SU-DHL-6 (cell line): ENCODE measurements around the gene CRAT.

Experiments
- CTCF ChIP-seq: fragments of 200-600 bp; sonication (generic); IDR thresholded peaks from one replicate; pipeline ENCODE4 v1.5.1; 2017; ENCODE audit warnings: antibody characterized with exemption, mild to moderate bottlenecking, low read length, moderate library complexity; ENCODE audit not compliant: insufficient read depth, poor library complexity, severe bottlenecking
- EZH2phosphoT487 ChIP-seq: fragments of 200-600 bp; sonication (generic), shearing (Covaris generic); conservative IDR thresholded peaks from 2 replicates; pipeline ENCODE4 v1.6.1; 2018; ENCODE audit warnings: mild to moderate bottlenecking, antibody characterized with exemption, low read length, moderate library complexity, mixed read lengths

- TF ChIP-seq CTCF (no peak), EZH2phosphoT487 (no peak)
These were observed 9.3 kb downstream of the CRAT start for GRCh38 chr9:129101279-129101678.
